Measurements from ENCODE around the gene ATP8B3.

ATP8B3 gene

DNA sequence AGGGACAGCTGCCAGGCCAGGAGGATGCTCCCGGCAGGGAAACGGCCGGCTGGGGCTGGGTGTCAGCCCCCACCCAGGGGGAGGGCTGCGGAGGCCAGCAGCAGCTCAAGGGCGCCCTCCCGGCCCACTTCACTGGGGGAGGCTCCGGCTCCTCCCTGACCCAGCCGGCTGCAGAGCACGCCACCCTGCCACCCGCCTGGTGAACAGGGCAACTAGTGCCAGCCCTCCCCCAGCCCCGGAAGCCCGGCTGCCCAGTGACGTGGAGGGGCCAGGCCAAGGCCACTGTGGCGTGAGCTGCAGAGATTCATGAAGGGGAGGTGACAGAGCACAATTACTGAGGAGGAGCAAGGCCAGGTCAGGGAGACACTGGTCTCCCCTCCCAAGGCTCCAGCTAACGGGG, 21.5 kb upstream of the ATP8B3 start:
- no peak overlapping the region for H3K4me3 ChIP-seq (ENCODE audit: control insufficient read depth, low read depth, low read length)
- TF ChIP-seq, protein P1, sequence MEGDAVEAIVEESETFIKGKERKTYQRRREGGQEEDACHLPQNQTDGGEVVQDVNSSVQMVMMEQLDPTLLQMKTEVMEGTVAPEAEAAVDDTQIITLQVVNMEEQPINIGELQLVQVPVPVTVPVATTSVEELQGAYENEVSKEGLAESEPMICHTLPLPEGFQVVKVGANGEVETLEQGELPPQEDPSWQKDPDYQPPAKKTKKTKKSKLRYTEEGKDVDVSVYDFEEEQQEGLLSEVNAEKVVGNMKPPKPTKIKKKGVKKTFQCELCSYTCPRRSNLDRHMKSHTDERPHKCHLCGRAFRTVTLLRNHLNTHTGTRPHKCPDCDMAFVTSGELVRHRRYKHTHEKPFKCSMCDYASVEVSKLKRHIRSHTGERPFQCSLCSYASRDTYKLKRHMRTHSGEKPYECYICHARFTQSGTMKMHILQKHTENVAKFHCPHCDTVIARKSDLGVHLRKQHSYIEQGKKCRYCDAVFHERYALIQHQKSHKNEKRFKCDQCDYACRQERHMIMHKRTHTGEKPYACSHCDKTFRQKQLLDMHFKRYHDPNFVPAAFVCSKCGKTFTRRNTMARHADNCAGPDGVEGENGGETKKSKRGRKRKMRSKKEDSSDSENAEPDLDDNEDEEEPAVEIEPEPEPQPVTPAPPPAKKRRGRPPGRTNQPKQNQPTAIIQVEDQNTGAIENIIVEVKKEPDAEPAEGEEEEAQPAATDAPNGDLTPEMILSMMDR (conservative IDR thresholded peaks at IDR 0.05; ENCODE audit: control insufficient read depth, insufficient read depth, low read depth, low read length): no peak
- DNase-seq (ENCODE audit: low read depth): no peak

DNA sequence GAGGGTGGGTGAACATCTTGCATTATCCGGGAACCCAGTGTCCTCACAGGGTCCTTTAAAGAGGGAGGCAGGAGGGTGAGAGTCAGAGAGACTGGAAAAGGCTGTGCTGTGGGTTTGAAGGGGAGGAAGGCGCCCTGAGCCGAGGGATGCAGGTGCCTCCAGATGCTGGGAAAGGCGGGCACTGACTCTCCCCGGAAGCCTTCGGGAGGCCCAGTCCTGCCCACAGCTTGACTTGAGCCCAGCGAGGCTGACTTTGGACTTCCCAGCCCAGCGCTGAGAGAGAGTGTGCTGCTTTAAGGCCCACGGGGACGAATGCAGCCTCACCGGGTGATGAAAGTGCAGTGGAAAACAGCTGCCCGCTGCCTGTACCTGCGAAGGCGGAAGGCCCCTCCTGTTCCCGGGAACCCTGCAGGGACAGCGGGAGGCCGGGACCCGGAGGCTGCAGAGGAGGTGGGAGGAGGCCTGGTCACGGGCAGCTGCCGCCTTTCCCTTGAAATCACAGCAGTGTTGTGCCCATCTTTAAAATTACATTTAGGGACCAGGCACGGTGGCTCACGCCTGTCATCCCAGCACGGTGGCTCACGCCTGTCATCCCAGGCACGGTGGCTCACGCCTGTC, 20.1 kb upstream of the ATP8B3 start:
- no peak for DNase-seq (ENCODE audit: low read depth)
- H3K4me3 ChIP-seq (ENCODE audit: control insufficient read depth, low read depth, low read length): no peak overlapping the region
- TF ChIP-seq, protein P1 (conservative IDR thresholded peaks at IDR 0.05; ENCODE audit: control insufficient read depth, insufficient read depth, low read depth, low read length): no peak

DNA sequence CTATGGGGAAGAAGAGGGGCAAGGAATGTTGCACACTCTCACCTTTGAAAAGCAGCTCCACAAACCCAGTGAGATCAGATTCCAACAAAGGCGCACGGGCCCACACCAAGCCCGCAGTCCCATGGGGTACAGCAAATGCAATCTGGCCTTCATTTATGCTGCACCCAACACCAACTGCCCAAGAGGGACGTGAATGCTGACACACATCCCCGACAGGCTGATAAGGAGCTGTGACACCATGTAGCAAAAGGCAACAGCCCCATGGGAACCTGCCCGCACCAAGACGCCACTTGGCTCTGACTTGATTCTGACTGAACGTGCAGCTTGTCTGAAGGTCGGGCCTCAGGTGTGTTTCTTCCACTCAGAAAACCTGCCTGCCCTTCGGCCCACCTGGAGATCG, 18.9 kb upstream of the ATP8B3 start:
- H3K4me3 ChIP-seq (ENCODE audit: control insufficient read depth, low read depth, low read length): no peak overlapping the region
- no peak for DNase-seq (ENCODE audit: low read depth)
- TF ChIP-seq, protein P1 (conservative IDR thresholded peaks at IDR 0.05; ENCODE audit: control insufficient read depth, insufficient read depth, low read depth, low read length): no peak

DNA sequence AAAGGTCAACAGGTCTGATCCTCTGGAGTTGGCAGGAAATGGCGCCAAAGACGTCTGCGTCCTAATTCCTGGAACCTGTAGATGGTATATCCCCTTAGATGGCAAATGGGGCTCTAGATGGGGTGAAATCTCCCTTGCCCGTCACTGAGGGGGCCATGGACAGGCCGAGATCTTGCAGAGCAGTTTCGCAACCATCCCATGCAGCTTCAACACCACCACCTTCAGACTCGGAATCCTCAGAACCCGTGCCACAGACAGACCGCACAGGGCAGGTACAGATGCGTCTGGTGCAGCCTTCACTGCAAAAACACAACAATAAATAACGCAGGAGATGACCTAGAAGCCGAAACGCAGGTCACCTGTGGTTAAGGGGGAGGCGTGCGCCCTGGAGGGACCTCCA, 18.5 kb upstream of the ATP8B3 start:
- H3K4me3 ChIP-seq (ENCODE audit: control insufficient read depth, low read depth, low read length): no peak overlapping the region

DNA sequence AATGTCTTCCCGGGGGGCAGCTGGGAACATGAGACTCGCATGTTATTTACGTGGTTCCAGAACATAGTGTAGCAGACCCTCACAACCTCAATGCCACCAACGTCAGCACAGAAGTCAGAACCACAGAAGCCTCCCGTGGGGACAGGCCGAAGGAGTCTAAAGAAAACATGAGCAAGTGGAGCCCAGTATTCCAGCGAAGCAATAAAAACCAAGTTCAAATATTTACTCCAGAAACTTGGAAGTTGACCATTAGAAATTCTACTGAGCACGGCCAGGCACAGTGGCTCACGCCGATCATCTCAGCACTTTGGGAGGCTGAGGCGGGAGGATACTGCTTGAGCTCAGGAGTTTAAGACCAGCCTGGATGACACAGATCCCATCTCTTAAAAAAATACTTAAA, 17.9 kb upstream of the ATP8B3 start:
- no peak overlapping the region for H3K4me3 ChIP-seq (ENCODE audit: control insufficient read depth, low read depth, low read length)
- TF ChIP-seq, protein P1 (conservative IDR thresholded peaks at IDR 0.05; ENCODE audit: control insufficient read depth, insufficient read depth, low read depth, low read length): no peak
- no peak for DNase-seq (ENCODE audit: low read depth)

More for the DNA sequence above, 18.5 kb upstream of the ATP8B3 start:
- TF ChIP-seq, protein P1 (conservative IDR thresholded peaks at IDR 0.05; ENCODE audit: control insufficient read depth, insufficient read depth, low read depth, low read length): no peak
- no peak for DNase-seq (ENCODE audit: low read depth)

DNA sequence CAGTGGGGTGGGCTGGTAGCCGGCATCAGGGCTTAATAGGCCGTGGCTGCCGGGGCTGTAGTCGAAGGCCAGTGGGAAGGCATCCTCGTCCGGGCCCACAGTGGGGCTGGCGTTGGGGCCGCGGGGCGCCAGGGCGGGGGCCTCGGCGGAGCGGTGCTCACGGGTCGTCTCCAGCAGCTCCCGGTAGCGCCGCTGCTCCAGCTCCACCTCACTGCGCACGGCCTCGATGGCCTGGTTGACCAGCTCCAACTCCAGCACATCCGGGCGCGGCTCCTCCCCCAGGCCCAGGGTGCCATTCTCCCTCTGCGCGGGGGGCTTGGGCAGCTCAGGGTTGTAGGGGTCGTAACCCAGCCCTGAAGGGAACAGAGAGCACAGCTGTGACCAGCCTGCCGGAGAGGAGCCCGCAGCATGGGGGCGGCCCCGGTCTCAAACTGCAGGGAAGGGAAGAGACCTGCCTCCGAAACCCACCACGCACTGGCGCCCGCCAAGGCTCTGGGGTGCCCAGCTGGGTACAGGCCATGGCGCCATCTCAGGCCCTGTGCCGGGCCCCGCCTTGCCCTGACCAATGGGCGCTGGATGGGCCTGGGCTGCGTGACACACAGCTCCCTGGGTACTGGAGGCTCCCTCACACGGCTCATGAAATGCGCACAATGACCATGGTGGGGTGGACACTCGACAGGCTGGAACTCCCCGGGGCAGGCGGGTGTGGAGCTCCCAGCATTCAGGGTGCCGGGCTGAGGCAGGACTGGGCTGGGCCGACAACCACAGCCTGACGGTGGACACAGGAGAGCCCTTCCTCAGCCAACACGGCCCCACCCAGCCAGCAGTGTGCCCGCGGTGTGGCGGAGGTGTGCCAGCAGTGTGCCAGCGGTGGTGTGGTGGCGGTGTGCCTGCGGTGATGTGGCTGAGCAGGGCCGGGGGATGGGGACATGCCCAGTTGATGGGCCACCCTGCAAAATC, 16.5 kb upstream of the ATP8B3 start:
- DNase-seq (ENCODE audit: low read depth): no peak
- TF ChIP-seq, protein P1 (conservative IDR thresholded peaks at IDR 0.05; ENCODE audit: control insufficient read depth, insufficient read depth, low read depth, low read length): no peak
- H3K4me3 ChIP-seq (ENCODE audit: control insufficient read depth, low read depth, low read length): no peak overlapping the region

Measured in fibroblast of mammary gland (primary cell).